ENCODE results near the gene PRDM2.
A peak's percentile ranks its signal among the peaks of the same experiment; 100 is the strongest.

Gene PRDM2

GRCh38 chr1:13746342-13746741, 46.4 kb downstream of the PRDM2 start (continued):
- TF ChIP-seq ZBTB8A (tag by site-specific recombination; IDR thresholded peaks at IDR 0.05) (peak; percentile 41; the same call in 1 of the 2 replicates), ZNF394 (tag by site-specific recombination; IDR thresholded peaks at IDR 0.05; ENCODE audit: borderline replicate concordance) (peak; percentile 69), ZNF623 (tag by site-specific recombination; IDR thresholded peaks at IDR 0.05) (peak; percentile 56; the same call in 1 of the 2 replicates), ZNF426 (tag by site-specific recombination; IDR thresholded peaks at IDR 0.05) (peak; percentile 61)
- TF ChIP-seq, protein P1, sequence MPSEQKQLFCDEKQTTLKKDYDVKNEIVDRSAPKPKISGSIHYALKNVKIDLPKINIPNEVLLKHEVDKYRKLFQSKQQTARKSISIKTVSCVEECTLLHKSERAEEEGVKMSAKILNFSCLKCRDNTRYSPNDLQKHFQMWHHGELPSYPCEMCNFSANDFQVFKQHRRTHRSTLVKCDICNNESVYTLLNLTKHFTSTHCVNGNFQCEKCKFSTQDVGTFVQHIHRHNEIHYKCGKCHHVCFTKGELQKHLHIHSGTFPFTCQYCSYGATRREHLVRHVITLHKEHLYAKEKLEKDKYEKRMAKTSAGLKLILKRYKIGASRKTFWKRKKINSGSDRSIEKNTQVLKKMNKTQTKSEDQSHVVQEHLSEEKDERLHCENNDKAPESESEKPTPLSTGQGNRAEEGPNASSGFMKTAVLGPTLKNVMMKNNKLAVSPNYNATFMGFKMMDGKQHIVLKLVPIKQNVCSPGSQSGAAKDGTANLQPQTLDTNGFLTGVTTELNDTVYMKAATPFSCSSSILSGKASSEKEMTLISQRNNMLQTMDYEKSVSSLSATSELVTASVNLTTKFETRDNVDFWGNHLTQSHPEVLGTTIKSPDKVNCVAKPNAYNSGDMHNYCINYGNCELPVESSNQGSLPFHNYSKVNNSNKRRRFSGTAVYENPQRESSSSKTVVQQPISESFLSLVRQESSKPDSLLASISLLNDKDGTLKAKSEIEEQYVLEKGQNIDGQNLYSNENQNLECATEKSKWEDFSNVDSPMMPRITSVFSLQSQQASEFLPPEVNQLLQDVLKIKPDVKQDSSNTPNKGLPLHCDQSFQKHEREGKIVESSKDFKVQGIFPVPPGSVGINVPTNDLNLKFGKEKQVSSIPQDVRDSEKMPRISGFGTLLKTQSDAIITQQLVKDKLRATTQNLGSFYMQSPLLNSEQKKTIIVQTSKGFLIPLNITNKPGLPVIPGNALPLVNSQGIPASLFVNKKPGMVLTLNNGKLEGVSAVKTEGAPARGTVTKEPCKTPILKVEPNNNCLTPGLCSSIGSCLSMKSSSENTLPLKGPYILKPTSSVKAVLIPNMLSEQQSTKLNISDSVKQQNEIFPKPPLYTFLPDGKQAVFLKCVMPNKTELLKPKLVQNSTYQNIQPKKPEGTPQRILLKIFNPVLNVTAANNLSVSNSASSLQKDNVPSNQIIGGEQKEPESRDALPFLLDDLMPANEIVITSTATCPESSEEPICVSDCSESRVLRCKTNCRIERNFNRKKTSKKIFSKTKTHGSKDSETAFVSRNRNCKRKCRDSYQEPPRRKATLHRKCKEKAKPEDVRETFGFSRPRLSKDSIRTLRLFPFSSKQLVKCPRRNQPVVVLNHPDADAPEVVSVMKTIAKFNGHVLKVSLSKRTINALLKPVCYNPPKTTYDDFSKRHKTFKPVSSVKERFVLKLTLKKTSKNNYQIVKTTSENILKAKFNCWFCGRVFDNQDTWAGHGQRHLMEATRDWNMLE (tag by site-specific recombination; conservative IDR thresholded peaks at IDR 0.05; ENCODE audit: low read depth), result peak; percentile 64

GRCh38 chr1:13748610-13749505, 48.9 kb downstream of the PRDM2 start:
- peak overlapping the region; percentile 83; the same call in 1 of the 2 replicates for H3K27ac ChIP-seq (ENCODE audit: extremely low read depth, low read depth, low read length)
- peaks cover 12% of the 10 kb centered on the region for H3K4me1 ChIP-seq (ENCODE audit: control insufficient read depth, insufficient read depth, low read length)
- POLR2A ChIA-PET, result interaction anchor here (0.6 to 1.6 kb wide), 29 partner anchors 8 to 189 kb away, joined by 3 to 13 read pairs (median 4); no protein-coding TSS in a partner anchor
- TF ChIP-seq RBAK (tag by site-specific recombination; IDR thresholded peaks at IDR 0.05) (no peak), ZNF157 (tag by site-specific recombination; IDR thresholded peaks at IDR 0.05) (no peak), PRDM10 (tag by site-specific recombination; IDR thresholded peaks at IDR 0.05) (peak; percentile 88), ZNF449 (tag by site-specific recombination; IDR thresholded peaks at IDR 0.05) (no peak), HOXA7 (CRISPR knock-in tag; IDR thresholded peaks at IDR 0.05; ENCODE audit: borderline replicate concordance) (no peak), ZNF660 (tag by site-specific recombination; IDR thresholded peaks at IDR 0.05) (peak; percentile 65; the same call in 1 of the 2 replicates), ZNF654 (tag by site-specific recombination; IDR thresholded peaks at IDR 0.05; ENCODE audit: low read depth) (no peak), ZNF555 (tag by site-specific recombination; conservative IDR thresholded peaks at IDR 0.05) (no peak), ZFP69B (tag by site-specific recombination; IDR thresholded peaks at IDR 0.05) (no peak), SP2 (tag by site-specific recombination; IDR thresholded peaks at IDR 0.05) (peak; percentile 81)
- TF ChIP-seq, protein P2, sequence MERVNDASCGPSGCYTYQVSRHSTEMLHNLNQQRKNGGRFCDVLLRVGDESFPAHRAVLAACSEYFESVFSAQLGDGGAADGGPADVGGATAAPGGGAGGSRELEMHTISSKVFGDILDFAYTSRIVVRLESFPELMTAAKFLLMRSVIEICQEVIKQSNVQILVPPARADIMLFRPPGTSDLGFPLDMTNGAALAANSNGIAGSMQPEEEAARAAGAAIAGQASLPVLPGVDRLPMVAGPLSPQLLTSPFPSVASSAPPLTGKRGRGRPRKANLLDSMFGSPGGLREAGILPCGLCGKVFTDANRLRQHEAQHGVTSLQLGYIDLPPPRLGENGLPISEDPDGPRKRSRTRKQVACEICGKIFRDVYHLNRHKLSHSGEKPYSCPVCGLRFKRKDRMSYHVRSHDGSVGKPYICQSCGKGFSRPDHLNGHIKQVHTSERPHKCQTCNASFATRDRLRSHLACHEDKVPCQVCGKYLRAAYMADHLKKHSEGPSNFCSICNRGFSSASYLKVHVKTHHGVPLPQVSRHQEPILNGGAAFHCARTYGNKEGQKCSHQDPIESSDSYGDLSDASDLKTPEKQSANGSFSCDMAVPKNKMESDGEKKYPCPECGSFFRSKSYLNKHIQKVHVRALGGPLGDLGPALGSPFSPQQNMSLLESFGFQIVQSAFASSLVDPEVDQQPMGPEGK (tag by site-specific recombination; IDR thresholded peaks at IDR 0.05), result 0 out of 2 replicates have a peak, but pooled peaks have one; percentile 22
- TF ChIP-seq, protein P3, sequence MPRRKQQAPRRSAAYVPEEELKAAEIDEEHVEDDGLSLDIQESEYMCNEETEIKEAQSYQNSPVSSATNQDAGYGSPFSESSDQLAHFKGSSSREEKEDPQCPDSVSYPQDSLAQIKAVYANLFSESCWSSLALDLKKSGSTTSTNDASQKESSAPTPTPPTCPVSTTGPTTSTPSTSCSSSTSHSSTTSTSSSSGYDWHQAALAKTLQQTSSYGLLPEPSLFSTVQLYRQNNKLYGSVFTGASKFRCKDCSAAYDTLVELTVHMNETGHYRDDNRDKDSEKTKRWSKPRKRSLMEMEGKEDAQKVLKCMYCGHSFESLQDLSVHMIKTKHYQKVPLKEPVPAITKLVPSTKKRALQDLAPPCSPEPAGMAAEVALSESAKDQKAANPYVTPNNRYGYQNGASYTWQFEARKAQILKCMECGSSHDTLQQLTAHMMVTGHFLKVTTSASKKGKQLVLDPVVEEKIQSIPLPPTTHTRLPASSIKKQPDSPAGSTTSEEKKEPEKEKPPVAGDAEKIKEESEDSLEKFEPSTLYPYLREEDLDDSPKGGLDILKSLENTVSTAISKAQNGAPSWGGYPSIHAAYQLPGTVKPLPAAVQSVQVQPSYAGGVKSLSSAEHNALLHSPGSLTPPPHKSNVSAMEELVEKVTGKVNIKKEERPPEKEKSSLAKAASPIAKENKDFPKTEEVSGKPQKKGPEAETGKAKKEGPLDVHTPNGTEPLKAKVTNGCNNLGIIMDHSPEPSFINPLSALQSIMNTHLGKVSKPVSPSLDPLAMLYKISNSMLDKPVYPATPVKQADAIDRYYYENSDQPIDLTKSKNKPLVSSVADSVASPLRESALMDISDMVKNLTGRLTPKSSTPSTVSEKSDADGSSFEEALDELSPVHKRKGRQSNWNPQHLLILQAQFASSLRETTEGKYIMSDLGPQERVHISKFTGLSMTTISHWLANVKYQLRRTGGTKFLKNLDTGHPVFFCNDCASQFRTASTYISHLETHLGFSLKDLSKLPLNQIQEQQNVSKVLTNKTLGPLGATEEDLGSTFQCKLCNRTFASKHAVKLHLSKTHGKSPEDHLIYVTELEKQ (tag by site-specific recombination; IDR thresholded peaks at IDR 0.05; ENCODE audit: borderline replicate concordance), result no peak

More at GRCh38 chr1:13748610-13749505, 48.9 kb downstream of the PRDM2 start:
- peak overlapping the region; percentile 91 for H3K4me3 ChIP-seq (ENCODE audit: low read depth, low read length)
- peaks cover 0 to 16% of the 10 kb centered on the region in 2 experiments; a peak in 1 of 3 replicates for H3K36me3 ChIP-seq (ENCODE audit: control insufficient read depth in 2 of 2, insufficient read depth in 1 of 2, low read length in 2 of 2)
- CTCF ChIA-PET, result interaction anchor here (1.1 to 1.5 kb wide), 2 partner anchors 11 to 22 kb away, joined by 4 to 5 read pairs; no protein-coding TSS in a partner anchor
- no peaks in the 10 kb centered on the region for H3K9me3 ChIP-seq (ENCODE audit: control insufficient read depth, insufficient read depth, low read depth, low read length)

All from HEK293 (cell line).